ENCODE data around the gene PHLDB2. TPM values are rescaled to one million over a fixed set of nuclear protein-coding genes. Genes with fewer than 3 reads are reported as not detected.
A peak's percentile ranks its signal among the peaks of the same experiment; 100 is the strongest.

The PHLDB2 gene
- total and polyA plus RNA-seq, 2 of the 8 experiments (the other 6 are each of a cell fraction or from before 2014, with no cell fraction given): 5.8 to 22.6 TPM

DNA sequence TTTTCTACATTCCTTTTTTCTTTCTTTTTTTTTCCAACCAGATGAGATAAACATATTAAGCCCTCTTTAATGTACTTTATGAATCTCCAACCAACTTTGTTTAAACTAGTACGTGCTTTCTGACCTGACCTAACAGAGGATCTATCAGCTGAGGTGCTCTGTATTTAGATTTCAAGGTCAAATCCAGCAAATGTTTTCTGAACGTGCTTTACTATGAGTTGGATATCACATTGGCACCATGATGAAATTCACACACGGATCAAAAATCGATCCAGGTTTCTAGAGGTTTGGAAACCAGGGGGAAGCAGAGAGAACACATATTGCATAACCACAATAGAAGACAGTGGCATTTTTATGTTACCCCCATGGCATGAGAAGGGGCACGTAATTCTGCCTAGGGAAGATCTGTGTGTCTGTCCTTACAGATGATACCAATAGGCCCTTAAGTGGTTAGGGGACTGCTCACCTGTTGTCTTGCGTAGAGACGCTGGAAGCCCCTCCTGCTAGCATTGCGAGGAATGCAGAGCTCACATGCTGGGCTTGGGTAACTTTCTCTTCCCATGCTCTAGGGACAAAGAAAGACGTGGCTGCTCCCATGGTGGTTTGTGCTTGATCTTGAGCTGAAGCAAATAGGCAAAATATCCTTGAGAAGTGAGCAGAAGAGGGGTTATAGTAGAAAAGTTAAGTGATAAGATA is 60.5 kb downstream of the PHLDB2 start (continued):
- TF ChIP-seq RBBP5 (IDR thresholded peaks at IDR 0.05; ENCODE audit: borderline replicate concordance, low read depth, low read length) (no peak), SUZ12 (IDR thresholded peaks at IDR 0.05; ENCODE audit: low read length) (no peak), YY1 (IDR thresholded peaks at IDR 0.05; ENCODE audit: low read depth, low read length) (no peak; the same call in 1 of the 2 replicates), TEAD4 (IDR thresholded peaks at IDR 0.05; ENCODE audit: low read depth, low read length) (peak; percentile 95), SAP30 (IDR thresholded peaks at IDR 0.05; ENCODE audit: insufficient read depth, insufficient replicate concordance, low read length) (no peak), SRF (IDR thresholded peaks at IDR 0.05; ENCODE audit: low read depth, low read length) (no peak), TAF1 (IDR thresholded peaks at IDR 0.05; ENCODE audit: low read depth, low read length) (no peak), EGR1 (IDR thresholded peaks at IDR 0.05; ENCODE audit: borderline replicate concordance, low read depth, low read length) (0 out of 2 replicates have a peak, but pooled peaks have one; percentile 22), POLR2A (IDR thresholded peaks at IDR 0.05; ENCODE audit: control extremely low read depth in 1 of 2, low read depth in 2 of 2, low read length in 2 of 2) (no peak), CREB1 (IDR thresholded peaks at IDR 0.05) (no peak), RFX5 (IDR thresholded peaks at IDR 0.05; ENCODE audit: borderline replicate concordance, low read depth, low read length) (no peak), FOSL1 (IDR thresholded peaks at IDR 0.05; ENCODE audit: insufficient read depth, low read depth, low read length) (no peak), BACH1 (IDR thresholded peaks at IDR 0.05; ENCODE audit: low read length) (no peak), RNF2 (IDR thresholded peaks at IDR 0.05; ENCODE audit: borderline replicate concordance, low read depth, low read length, missing control alignments, poor library complexity, severe bottlenecking) (no peak), TBP (IDR thresholded peaks at IDR 0.05; ENCODE audit: low read depth, low read length) (no peak)
- TF ChIP-seq, protein P1, sequence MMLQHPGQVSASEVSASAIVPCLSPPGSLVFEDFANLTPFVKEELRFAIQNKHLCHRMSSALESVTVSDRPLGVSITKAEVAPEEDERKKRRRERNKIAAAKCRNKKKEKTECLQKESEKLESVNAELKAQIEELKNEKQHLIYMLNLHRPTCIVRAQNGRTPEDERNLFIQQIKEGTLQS (IDR thresholded peaks at IDR 0.05; ENCODE audit: insufficient read depth, low read depth, low read length): no peak

All from H1 (cell line).